HEK293 (cell line): ENCODE results near the gene MGA.

ENCODE experiments used
- KLF16 ChIP-seq: fragments of 450-650 bp; formaldehyde crosslinking; IDR thresholded peaks from 2 replicates; pipeline ENCODE4 v1.5.1; 2017; ENCODE audit warnings: missing biosample characterization, missing genetic modification characterization
- ZBTB20 ChIP-seq: fragments of 450-650 bp; formaldehyde crosslinking; IDR thresholded peaks from 2 replicates; pipeline ENCODE4 v1.5.1; 2016; ENCODE audit warnings: missing biosample characterization, missing genetic modification characterization
- ZBTB8A ChIP-seq: fragments of 450-650 bp; formaldehyde crosslinking; IDR thresholded peaks from 2 replicates; pipeline ENCODE4 v1.5.1; 2016; ENCODE audit warnings: missing biosample characterization, missing genetic modification characterization
- ZNF121 ChIP-seq: fragments of 450-650 bp; formaldehyde crosslinking; IDR thresholded peaks from 2 replicates; pipeline ENCODE4 v1.5.1; 2016; ENCODE audit warnings: missing biosample characterization, missing genetic modification characterization
- ZNF366 ChIP-seq: fragments of 450-650 bp; formaldehyde crosslinking; conservative IDR thresholded peaks from 2 replicates; pipeline ENCODE4 v1.5.1; 2016; ENCODE audit warnings: missing biosample characterization, missing genetic modification characterization
- ZNF768 ChIP-seq: fragments of 450-650 bp; formaldehyde crosslinking; IDR thresholded peaks from 2 replicates; pipeline ENCODE4 v1.5.1; 2018; ENCODE audit warnings: missing biosample characterization, mild to moderate bottlenecking, missing genetic modification characterization
- ZNF777 ChIP-seq: fragments of 450-650 bp; formaldehyde crosslinking; IDR thresholded peaks from 2 replicates; pipeline ENCODE4 v1.5.1; 2017; ENCODE audit warnings: missing biosample characterization, missing genetic modification characterization, borderline replicate concordance
- TF ChIP-seq, protein P1 (sequence below): fragments of 450-650 bp; formaldehyde crosslinking; IDR thresholded peaks from 2 replicates; pipeline ENCODE4 v1.5.1; 2016; ENCODE audit warnings: missing biosample characterization, missing genetic modification characterization
- TF ChIP-seq, protein P2 (sequence below): fragments of 450-650 bp; formaldehyde crosslinking; IDR thresholded peaks from 2 replicates; pipeline ENCODE4 v1.5.1; 2016; ENCODE audit warnings: missing biosample characterization, missing genetic modification characterization
- TF ChIP-seq, protein P3 (sequence below): fragments of 450-650 bp; formaldehyde crosslinking; IDR thresholded peaks from 2 replicates; pipeline ENCODE4 v1.5.1; 2016; ENCODE audit warnings: missing biosample characterization, missing genetic modification characterization
- TF ChIP-seq, protein P4 (sequence below): fragments of 450-650 bp; formaldehyde crosslinking; IDR thresholded peaks from 2 replicates; pipeline ENCODE4 v1.5.1; 2016; ENCODE audit warnings: missing biosample characterization, missing genetic modification characterization

DNA sequence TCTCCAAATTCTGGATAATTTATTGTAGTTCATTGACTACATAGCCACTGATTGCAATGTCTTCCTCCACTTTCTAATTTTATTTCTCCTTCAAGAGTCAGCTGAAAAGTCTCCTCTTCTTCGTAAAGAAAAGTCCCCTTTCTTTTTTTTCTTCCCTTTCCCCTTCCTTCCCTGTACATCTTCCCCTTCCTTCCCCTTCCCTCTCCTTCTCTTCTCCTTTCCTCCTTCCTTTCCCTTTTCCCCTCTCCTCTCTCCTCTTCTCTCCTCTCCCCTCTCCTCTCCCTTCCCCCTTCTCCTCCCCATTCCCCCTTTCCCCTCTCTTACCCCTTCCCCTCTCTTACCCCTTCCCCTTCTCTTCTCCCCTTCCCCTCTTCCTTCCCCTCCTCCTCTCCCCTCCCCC, 8.8 kb upstream of the MGA start:
- TF ChIP-seq ZBTB8A (tag by site-specific recombination) (no peak), ZNF366 (tag by site-specific recombination) (peak; percentile 63; the same call in 1 of the 2 replicates), ZNF121 (tag by site-specific recombination) (no peak), ZNF777 (tag by site-specific recombination) (no peak), ZBTB20 (no peak), ZNF768 (tag by site-specific recombination) (no peak), KLF16 (no peak)
- TF ChIP-seq, protein P1, sequence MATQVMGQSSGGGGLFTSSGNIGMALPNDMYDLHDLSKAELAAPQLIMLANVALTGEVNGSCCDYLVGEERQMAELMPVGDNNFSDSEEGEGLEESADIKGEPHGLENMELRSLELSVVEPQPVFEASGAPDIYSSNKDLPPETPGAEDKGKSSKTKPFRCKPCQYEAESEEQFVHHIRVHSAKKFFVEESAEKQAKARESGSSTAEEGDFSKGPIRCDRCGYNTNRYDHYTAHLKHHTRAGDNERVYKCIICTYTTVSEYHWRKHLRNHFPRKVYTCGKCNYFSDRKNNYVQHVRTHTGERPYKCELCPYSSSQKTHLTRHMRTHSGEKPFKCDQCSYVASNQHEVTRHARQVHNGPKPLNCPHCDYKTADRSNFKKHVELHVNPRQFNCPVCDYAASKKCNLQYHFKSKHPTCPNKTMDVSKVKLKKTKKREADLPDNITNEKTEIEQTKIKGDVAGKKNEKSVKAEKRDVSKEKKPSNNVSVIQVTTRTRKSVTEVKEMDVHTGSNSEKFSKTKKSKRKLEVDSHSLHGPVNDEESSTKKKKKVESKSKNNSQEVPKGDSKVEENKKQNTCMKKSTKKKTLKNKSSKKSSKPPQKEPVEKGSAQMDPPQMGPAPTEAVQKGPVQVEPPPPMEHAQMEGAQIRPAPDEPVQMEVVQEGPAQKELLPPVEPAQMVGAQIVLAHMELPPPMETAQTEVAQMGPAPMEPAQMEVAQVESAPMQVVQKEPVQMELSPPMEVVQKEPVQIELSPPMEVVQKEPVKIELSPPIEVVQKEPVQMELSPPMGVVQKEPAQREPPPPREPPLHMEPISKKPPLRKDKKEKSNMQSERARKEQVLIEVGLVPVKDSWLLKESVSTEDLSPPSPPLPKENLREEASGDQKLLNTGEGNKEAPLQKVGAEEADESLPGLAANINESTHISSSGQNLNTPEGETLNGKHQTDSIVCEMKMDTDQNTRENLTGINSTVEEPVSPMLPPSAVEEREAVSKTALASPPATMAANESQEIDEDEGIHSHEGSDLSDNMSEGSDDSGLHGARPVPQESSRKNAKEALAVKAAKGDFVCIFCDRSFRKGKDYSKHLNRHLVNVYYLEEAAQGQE (tag by site-specific recombination): no peak
- TF ChIP-seq, protein P2, sequence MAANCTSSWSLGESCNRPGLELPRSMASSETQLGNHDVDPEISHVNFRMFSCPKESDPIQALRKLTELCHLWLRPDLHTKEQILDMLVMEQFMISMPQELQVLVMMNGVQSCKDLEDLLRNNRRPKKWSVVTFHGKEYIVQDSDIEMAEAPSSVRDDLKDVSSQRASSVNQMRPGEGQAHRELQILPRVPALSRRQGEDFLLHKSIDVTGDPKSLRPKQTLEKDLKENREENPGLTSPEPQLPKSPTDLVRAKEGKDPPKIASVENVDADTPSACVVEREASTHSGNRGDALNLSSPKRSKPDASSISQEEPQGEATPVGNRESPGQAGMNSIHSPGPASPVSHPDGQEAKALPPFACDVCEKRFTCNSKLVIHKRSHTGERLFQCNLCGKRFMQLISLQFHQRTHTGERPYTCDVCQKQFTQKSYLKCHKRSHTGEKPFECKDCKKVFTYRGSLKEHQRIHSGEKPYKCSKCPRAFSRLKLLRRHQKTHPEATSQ (tag by site-specific recombination): no peak
- TF ChIP-seq, protein P3, sequence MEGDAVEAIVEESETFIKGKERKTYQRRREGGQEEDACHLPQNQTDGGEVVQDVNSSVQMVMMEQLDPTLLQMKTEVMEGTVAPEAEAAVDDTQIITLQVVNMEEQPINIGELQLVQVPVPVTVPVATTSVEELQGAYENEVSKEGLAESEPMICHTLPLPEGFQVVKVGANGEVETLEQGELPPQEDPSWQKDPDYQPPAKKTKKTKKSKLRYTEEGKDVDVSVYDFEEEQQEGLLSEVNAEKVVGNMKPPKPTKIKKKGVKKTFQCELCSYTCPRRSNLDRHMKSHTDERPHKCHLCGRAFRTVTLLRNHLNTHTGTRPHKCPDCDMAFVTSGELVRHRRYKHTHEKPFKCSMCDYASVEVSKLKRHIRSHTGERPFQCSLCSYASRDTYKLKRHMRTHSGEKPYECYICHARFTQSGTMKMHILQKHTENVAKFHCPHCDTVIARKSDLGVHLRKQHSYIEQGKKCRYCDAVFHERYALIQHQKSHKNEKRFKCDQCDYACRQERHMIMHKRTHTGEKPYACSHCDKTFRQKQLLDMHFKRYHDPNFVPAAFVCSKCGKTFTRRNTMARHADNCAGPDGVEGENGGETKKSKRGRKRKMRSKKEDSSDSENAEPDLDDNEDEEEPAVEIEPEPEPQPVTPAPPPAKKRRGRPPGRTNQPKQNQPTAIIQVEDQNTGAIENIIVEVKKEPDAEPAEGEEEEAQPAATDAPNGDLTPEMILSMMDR (tag by site-specific recombination): no peak
- TF ChIP-seq, protein P4, sequence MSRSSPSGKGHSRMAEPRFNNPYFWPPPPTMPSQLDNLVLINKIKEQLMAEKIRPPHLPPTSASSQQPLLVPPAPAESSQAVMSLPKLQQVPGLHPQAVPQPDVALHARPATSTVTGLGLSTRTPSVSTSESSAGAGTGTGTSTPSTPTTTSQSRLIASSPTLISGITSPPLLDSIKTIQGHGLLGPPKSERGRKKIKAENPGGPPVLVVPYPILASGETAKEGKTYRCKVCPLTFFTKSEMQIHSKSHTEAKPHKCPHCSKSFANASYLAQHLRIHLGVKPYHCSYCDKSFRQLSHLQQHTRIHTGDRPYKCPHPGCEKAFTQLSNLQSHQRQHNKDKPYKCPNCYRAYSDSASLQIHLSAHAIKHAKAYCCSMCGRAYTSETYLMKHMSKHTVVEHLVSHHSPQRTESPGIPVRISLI (tag by site-specific recombination): no peak
